Thyroid gland (tissue), 4 donors: ENCODE measurements around the gene TIMM23B.

ENCODE experiments used
- POLR2A ChIP-seq, 2 donors: fragments of 450-650 bp; IDR thresholded peaks; one replicate each; pipeline ENCODE4 v1.6.1; 2017; ENCODE audit warnings: antibody characterized with exemption in 2 of 2, mild to moderate bottlenecking in 2 of 2, moderate library complexity in 1 of 2
- TF ChIP-seq, protein P1 (sequence below), 6 experiments: fragments of 200-600 bp in 3 of 6; fragments of 450-650 bp in 3 of 6; sonication (generic) in 3 of 6; IDR thresholded peaks; one replicate each; pipeline ENCODE4 v1.5.1; 2016 to 2019; ENCODE audit warnings: antibody characterized with exemption in 6 of 6, mild to moderate bottlenecking in 2 of 6, inconsistent platforms in 1 of 6, moderate library complexity in 1 of 6

DNA sequence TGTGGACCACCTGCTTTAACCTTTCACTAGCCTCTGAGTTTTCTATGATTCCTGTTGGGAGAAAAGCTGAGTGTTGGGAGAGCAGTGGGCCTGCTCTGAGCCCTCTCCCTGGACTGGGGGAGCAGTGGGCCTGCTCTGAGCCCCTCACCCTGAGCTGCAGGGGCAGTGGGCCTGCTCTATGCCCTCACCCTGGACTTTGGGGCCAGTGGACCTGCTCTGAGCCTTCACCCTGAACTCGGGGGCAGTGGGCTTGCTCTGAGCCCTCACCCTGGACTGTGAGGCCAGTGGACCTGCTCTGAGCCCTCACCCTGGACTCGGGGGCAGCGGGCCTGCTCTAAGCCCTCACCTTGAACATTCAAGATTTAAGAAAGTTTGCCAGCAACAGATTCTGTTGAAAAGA is 79.8 kb downstream of the TIMM23B start:
- no peak for TF ChIP-seq POLR2A (IDR thresholded peaks at IDR 0.05)
- TF ChIP-seq, protein P1, sequence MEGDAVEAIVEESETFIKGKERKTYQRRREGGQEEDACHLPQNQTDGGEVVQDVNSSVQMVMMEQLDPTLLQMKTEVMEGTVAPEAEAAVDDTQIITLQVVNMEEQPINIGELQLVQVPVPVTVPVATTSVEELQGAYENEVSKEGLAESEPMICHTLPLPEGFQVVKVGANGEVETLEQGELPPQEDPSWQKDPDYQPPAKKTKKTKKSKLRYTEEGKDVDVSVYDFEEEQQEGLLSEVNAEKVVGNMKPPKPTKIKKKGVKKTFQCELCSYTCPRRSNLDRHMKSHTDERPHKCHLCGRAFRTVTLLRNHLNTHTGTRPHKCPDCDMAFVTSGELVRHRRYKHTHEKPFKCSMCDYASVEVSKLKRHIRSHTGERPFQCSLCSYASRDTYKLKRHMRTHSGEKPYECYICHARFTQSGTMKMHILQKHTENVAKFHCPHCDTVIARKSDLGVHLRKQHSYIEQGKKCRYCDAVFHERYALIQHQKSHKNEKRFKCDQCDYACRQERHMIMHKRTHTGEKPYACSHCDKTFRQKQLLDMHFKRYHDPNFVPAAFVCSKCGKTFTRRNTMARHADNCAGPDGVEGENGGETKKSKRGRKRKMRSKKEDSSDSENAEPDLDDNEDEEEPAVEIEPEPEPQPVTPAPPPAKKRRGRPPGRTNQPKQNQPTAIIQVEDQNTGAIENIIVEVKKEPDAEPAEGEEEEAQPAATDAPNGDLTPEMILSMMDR (IDR thresholded peaks at IDR 0.05), result no peak
